HG03439 (cell line): ENCODE data around the gene SUCLG2.
"Not testable (repeated sequence)": the region's sequence is repeated elsewhere in the genome, so short reads cannot be mapped to it uniquely, and the experiment has no call there.

Experiments
- ATAC-seq: cut with Tn5 transposase; IDR thresholded peaks from one replicate; pipeline ENCODE4 v1.9.1; 2021; ENCODE audit warnings: mild to moderate bottlenecking, moderate library complexity; ENCODE audit not compliant: unreplicated experiment

Gene SUCLG2

DNA sequence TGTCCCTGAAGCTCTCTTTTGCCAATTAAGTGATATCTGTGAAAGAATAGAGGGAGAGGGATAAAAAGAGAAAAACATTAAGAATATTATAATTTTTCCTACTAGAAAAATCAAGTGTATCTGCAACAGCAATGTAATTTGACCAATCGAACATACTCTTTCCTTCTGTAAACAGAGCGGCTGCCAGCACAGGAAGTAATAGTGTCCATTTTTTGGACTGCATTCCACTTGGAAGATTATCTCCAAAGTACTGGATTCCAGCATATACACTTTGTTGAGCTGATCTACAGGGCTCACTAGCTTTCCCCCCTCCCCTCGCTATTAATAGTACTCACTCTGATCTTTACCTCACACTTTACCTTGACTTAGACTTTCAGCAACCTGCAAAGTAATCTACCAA lies 90.4 kb downstream of the SUCLG2 start:
- no peak for ATAC-seq

DNA sequence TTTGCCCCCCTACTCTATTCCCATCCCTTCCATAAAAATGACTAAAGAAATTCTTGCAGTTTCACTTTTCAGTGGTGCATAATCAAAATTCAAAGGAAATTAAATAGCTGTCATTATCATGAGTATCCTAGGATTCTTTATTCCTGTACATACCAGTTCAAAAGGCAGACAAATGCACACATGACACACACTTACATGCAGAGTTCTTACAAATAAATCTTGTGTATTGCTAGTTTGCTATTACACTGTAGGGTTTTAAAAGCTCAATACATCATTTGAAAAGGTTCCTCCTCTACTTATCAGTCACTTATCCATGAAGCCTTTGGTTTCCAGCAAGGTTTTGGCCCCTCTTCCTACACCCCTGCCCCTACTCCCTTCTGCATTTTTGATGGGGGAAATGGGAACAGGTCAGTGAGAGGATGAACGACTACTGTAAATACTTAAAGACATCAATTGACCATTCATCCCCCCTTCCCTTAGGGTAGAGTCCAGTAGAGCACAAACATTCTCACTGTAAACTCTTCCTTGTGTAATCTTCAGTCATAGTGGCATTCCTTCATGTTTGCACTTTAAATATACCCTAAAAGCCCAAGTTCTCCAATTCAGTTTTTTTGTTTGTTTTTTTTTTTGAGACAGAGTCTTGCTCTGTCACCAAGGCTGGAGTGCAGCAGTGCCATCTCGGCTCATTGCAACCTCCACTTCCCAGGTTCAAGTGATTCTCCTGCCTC lies 92.6 kb downstream of the SUCLG2 start:
- ATAC-seq, result no peak

DNA sequence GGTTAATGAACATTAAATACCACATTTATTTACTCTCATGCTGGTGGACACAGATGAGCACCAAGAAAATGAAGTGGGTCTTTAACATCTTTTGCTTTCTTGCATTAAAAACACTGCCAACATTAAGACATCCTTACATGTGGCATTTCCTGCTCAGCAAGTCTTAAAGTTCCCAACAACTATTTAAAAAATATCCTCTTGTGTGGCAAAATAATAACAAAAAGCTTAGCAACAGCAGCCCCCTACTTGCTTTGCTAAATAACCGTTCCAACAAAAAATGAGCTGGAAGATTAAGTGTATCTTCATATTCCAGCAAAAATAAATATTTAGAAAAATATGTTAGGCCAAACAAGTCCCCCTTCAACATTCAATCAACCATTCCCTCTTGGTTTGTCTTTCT lies 93.1 kb downstream of the SUCLG2 start:
- no peak for ATAC-seq

DNA sequence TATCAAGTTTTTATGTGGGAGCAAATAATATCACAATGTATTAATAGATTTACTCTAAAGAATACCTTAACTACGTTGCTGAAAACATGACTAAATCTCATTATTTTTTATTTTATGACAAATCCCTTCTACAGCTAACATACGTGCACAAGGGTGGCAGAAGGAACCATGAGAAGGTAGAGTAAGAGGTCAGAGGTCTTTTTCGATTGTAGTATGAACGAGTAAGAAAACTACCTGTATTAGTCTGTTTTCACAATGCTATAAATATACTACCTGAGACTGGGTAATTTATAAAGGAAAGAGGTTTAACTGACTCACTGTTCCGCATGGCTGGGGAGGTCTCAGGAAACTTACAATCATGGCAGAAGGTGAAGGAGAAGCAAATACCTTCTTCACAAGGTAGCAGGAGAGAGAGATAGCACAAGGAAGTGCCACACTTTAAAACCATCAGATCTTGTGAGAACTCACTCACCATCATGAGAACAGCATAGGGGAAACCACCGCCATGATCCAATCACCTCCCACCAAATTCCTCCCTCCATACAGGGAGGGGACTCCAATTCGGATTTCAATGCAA lies 95.3 kb downstream of the SUCLG2 start:
- no peak for ATAC-seq

DNA sequence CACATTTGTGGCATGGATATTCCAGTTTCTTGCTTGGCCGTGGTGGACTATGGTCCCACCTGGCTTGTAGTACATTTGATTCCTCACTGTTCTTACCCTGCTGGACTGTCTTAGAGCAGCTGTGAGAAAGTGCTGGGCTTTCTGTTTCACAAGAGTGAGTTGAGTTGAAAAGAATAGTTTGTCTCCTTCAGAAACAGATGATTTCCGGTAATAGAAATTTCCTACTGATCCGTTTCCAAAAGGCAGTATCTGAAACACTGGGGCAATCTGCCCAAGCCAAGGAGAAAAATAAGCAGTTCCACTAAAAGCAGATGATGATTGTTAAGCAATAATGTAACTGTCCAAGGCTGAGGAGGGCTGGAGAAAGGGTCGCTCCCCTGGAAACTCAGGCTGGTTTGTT lies 96.0 kb downstream of the SUCLG2 start:
- ATAC-seq, result no peak

DNA sequence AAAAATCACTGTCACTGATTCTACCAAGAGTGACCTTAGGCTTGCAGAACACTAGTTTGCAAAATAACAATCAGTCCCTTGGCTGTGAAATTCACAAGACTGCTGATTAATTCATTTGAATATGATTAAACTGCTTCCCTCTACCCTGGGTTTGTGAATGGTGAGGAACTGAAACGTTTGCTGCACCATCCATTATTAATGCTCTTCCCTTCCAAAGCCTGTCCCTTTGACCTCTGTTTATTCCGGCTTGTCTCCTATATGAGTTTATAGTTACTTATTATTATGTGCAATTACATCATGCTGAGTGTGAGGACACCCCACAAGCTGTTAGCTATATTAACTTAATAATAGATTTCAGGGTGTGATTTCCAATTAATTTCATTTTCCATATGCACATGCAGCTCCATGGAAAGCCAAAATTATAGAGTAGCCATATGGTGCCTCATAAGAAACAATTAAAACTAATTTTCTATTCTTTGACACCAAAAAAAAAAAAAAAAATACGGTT lies 96.5 kb downstream of the SUCLG2 start:
- ATAC-seq, result no peak

DNA sequence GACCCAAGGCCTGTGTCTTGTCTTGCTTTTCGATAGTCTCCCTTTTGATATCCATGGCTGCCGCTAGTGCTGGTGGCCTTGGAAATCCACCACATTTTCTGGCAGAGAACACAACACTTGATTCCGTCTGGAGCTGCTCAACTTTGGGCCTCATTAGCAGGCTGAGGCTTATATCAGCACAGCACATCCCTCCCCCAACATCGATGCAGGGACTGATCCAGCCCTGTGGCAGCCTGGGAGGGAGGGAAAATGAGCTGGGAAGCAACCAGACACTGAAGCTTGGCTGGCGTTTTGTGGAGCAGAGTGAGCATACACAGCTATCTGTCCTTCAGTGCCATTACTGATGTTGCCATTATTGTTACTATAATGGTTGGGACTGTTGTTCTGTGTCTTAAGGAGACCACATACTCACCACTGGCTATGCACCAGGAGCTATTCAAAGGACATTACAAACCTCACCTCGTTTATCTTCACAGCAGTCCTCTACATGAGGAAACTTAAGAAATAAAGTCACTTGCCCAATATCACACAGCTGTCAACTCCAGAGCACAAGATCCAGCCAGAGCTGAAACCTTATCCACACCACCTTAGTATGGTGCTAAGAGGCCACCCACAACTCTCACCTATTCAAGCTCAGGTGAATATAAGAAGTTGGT lies 102.9 kb downstream of the SUCLG2 start:
- no peak for ATAC-seq

DNA sequence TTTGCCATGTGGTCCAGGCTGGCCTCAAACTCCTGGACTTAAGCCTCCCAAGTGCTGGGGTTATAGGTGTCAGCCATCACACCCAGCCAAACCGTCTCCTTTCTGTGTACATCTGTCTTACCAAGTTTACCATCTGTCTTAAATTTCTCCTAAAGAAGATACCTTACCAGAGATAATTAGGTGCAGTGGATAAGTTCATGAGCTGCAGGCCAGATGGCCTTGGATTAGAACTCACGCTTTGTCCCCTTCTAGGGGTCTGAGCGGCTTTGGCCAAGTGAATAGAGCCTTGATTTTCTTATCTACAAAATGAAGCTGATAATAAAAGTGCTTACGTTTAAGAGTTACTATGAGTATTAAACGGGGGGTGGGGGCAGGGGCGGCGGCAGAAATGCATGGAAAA lies 103.9 kb downstream of the SUCLG2 start:
- ATAC-seq, result no peak

DNA sequence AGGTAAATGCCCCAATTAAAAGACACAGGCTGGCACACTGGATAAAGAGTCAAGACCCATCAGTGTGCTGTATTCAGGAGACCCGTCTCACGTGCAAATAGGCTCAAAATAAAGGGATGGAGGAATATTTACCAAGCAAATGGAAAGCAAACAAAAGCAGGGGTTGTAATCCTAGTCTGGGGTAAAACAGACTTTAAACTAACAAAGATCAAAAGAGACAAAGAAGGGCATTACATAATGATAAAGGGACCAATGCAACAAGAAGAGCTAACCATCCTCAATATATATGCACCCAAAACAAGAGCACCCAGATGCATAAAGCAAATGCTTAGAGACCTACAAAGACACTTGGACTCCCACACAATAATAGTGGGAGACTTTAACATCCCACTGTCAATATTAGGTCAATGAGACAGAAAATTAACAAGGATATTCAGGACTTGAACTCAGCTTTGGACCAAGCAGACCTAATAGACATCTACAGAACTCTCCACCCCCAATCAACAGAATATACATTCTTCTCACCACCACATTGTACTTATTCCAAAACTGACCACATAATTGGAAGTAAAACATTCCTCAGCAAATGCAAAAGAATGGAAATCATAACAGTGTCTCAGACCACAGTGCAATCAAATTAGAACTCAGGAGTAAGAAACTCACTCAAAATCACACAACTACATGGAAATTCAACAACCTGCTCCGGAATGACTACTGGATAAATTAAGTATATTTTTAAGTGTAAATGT lies 111.7 kb downstream of the SUCLG2 start:
- ATAC-seq, result not testable (repeated sequence)

DNA sequence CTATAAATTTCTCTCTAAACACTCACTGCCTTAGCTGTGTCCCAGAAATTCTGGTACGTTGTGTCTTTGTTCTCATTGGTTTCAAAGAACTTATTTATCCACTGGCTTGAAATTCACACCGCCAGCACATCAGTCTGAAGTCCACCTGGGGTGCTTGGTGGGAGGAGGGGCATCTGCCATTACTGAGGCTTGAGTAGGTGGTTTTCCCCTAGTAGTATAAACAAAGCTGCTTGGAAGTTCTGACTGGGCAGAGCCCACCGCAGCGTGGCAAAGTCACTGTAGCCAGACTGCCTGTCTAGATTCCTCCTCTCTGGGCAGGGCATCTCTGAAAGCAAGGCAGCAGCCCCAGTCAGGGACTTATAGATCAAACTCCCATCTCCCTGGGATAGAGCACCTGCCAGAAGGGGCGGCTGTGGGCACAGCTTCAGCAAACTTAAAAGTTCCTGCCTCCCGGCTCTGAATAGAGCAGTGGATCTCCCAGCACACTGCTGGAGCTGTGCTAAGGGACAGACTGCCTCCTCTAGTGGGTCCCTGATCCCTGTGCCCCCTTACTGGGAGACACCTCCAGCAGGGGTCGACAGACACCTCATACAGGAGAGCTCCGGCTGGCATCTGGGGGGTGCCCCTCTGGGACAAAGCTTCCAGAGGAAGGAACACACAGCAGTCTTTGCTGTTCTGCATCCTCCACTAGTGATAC lies 114.1 kb downstream of the SUCLG2 start:
- no peak for ATAC-seq

DNA sequence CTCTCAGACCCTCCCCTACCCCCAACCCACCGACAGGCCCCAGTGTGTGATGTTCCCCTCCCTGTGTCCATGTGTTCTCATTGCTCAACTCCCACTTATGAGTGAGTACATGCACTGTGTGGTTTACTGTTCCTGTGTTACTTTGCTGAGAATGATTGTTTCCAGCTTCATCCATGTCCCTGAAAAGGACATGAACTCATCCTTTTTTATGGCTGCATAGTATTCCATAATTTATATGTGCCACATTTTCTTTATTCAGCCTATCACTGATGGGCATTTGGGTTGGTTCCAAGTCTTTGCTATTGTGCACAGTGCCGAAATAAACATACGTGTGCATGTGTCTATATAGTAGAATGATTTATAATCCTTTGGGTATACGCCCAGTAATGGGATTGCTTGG lies 117.2 kb downstream of the SUCLG2 start:
- not testable (repeated sequence) for ATAC-seq

DNA sequence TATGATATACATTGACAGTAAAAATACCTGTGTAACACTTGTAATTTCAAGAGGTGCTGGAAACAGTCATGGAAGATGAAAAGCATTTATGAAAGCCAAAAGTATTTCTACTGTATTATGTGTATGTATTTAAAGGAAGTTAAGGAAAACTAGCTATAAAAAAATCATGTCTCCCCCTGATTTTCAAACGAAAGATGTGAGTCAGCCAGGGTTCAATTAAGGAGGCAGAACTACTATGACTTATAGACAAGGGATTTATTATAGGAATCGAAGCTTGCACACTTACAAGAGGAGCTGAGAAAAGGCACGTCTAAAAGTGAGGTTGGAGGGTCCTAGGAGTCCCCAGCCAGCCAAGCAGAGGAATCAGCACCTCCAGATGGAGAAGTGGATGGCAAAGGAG lies 119.4 kb downstream of the SUCLG2 start:
- ATAC-seq, result no peak

DNA sequence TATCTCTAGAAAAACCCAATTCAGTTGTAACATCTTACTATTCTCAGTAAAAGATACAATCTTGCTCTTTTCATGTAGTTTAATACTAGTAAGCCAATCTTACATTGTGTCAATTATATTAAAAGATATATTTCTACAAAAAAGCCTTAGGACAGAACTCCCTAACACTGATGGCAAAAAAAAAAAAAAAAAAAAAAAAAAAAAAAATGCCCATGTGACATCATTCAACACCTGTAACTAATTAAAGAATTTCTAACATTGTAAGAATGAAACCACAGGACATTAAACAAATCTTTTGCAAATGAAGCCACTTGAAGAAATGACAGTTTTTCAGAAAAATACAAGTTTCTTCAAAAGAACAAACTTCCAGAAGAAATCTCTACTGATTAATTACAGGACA lies 119.8 kb downstream of the SUCLG2 start:
- ATAC-seq, result no peak

DNA sequence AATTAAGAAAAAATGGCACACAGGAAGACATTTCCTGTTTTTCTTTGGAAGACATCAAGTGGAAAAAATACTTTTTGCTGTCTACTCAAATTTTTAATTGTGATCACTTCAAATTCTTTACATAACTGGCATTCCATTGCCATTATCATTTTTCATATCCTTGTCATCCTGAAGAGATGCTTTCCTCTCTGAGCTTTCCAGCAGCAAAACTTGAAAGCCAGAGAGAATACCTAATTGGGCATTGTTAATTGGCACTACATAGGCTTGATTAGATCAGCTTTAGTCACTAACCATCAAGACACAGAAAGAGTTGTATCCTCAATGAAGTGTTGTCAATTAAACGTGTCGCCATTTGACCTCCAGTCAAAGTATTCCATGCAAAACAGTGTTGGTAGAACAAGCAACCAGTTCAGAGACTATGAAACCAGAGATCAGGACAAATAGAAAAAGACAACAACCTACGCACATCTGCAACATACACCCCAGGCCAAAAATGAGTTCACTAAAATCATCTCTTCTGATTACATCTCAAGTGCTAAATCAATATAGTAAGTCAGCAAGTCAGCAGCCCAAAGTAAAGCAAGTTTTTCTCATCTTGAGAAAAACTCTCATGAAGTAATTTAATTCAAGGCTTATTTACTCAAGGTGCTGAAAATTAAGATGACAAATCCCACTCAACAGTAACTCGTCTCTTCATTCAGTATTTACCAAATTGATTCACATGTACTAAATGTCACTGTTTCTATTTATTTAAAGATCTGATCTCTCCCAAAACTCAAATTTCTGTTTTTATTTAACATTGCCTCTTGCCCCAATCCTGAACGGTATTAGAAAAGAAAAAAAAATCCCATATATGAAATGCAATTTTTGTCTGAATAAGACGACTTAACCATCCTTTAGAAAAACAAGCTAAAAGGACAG lies 123.0 kb downstream of the SUCLG2 start:
- no peak for ATAC-seq

DNA sequence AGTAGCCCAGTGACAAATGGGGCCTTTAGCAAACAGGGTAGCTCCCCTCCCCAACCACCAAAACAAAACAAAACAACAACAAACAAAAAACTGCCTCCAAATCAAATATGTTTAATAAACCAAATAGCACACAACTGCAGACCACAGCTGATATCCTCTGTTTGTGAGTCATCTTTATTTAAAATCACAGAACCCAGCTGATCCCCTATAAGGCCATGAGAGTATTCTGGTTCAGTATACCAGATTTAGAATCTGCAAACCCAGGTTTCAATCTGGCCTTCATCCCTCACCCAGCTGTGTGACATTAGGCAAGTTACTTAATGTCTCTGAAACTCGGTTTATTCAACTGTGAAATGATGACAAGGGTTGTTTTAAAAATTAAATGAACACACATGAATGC lies 124.5 kb downstream of the SUCLG2 start:
- ATAC-seq, result no peak

DNA sequence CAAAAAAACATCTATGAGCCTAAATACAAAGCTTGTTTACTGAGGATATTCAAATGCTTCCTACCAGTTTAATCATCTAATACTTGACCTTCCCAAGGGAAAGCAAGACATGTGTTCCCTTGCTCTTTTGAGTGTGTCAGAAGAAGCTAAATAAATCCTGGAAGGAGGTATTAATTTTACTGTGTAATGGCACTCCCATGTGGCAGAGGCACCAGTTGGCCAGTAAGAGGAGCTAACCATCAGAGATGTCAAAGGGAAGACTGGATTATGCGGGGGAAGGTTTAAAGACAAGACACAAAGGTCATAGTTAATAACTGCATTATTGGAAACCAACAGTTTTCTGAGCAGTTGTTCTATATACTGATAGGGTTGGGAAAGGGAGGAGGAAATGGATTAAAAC lies 125.1 kb downstream of the SUCLG2 start:
- no peak for ATAC-seq

DNA sequence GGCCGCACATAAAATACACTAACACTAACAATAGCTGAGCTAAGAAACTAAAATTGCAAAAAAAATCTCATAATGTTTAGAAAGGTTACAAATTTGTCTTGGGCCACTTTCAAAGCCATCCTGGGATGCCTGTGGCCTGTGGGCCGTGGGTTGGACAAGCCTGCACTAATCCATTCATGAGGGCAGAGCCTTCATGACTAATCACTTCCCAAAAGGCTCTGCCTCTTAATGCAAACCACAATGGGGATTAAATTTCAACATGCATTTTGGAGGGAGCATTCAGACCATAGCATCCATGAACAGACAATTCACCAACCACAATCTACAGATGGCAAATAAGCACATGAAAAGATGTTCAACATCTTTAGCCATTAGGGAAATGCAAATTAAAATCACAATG lies 128.2 kb downstream of the SUCLG2 start:
- no peak for ATAC-seq

DNA sequence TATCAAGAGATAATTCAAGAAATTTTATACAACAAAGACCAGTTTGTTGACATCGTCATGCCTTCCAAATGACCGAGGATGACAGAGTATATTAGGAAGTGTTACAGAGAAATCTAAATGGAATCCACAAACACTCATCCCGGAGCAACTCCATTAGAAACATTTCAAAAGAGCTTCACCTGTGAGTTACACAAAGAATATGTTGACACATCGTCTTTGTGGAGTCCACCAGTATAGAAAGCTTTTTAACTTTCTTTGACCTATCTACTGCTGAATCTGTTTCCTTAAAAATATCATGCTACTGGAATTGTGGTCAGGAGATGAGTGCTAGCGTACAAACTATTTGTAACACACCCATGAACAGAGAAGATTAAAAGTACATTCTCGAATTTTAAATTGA lies 130.4 kb downstream of the SUCLG2 start:
- ATAC-seq, result no peak

DNA sequence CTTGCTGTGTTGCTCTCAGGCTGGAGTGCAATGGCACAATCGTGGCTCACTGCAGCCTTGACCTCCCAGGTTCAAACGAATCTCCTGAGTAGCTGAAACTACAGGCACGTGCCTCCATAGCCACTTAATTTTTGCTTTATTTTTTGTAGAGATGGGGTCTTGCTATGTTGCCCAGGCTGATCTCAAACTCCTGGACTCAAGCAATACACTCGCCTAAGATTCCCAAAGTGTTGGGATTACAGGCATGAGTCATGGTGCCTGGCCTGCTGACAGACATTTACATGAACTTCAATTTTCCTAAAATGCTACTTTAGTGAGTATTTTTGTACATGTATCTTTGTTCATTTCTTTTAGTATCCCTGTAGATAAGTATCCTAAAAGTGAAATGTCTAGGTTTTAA lies 132.3 kb downstream of the SUCLG2 start:
- ATAC-seq, result no peak
